Vagina (tissue), 2 donors: ENCODE measurements around the gene PGAP6.

Source experiments
- POLR2A ChIP-seq, 2 donors: fragments of 450-650 bp; IDR thresholded peaks; one replicate each; pipeline ENCODE4 v1.6.1; 2017; ENCODE audit warnings: antibody characterized with exemption in 2 of 2, mild to moderate bottlenecking in 2 of 2, moderate library complexity in 2 of 2
- TF ChIP-seq, protein P1 (sequence below), 3 experiments: fragments of 450-650 bp in 2 of 3; fragments of 200-600 bp in 1 of 3; sonication (generic) in 1 of 3; IDR thresholded peaks; one replicate each; pipeline ENCODE4 v1.5.1; 2017 to 2019; ENCODE audit warnings: antibody characterized with exemption in 3 of 3, mild to moderate bottlenecking in 2 of 3, moderate library complexity in 2 of 3

DNA sequence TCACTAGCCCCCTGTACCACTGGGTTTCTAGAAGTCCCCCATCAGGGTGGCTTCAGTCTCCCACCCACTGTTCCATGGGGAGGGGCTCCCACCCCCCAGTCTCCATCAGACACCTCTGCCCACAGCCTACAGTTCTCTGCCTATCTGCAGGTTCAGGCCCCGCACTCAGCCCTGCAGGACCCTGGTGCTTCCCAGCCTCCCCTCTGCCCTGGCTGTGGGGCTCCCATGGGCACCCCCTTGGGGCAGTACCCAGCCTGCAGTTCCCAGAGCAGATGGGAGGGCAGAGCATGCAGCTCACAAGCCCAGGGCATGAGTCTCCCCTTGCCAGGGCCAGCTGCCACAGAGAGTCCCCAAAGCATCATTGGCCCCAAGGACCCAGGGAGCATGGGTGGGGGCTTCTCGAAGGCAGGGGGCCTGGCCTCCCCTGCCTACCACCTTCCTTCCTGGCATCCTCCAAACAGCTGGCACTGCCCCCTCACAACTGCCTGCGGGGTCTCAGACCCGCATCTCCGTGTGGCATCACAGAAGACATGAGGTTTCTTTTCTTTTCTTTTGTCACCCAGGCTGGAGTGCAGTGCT, 8.7 kb downstream of the PGAP6 start:
- TF ChIP-seq, protein P1, sequence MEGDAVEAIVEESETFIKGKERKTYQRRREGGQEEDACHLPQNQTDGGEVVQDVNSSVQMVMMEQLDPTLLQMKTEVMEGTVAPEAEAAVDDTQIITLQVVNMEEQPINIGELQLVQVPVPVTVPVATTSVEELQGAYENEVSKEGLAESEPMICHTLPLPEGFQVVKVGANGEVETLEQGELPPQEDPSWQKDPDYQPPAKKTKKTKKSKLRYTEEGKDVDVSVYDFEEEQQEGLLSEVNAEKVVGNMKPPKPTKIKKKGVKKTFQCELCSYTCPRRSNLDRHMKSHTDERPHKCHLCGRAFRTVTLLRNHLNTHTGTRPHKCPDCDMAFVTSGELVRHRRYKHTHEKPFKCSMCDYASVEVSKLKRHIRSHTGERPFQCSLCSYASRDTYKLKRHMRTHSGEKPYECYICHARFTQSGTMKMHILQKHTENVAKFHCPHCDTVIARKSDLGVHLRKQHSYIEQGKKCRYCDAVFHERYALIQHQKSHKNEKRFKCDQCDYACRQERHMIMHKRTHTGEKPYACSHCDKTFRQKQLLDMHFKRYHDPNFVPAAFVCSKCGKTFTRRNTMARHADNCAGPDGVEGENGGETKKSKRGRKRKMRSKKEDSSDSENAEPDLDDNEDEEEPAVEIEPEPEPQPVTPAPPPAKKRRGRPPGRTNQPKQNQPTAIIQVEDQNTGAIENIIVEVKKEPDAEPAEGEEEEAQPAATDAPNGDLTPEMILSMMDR (IDR thresholded peaks at IDR 0.05), result no peak
- no peak for TF ChIP-seq POLR2A (IDR thresholded peaks at IDR 0.05)
